Naive thymus-derived CD8-positive, alpha-beta T cell (primary cell): ENCODE data around the gene TMEM51. TPM values are rescaled to one million over a fixed set of nuclear protein-coding genes. Genes with fewer than 3 reads are reported as not detected.

Experiments used
- ATAC-seq, 2 donors: fragments of 150-1000 bp; cut with Tn5 transposase in 1 of 2; sonication (Bioruptor Pico), chemical (Tn5 transposase) in 1 of 2; 1 replicate in 1 of 2; 2 replicates in 1 of 2; pipeline ENCODE4 v1.10.0; 2021; ENCODE audit warnings: mild to moderate bottlenecking in 2 of 2, moderate library complexity in 2 of 2
- POLR2A ChIA-PET: fragments of 350-600 bp; sonication (Branson Sonifier 250); formaldehyde crosslinking; loops from one replicate; lab custom pipeline; 2021; ENCODE audit warnings: antibody characterized with exemption; lab: Charles Lee
- DNase-seq, 10 donors: peaks; one replicate each; pipeline versions ENCODE4 v3.0.0 to v3.0.0-alpha.2; 2020 to 2022
- H3K27ac Mint-ChIP-seq, 10 donors: one replicate each; pipeline ENCODE4 v1.8.0; 2020 to 2022; ENCODE audit warnings: mild to moderate bottlenecking in 10 of 10, mixed read lengths in 10 of 10, moderate library complexity in 4 of 10, inconsistent platforms in 1 of 10
- H3K27me3 Mint-ChIP-seq, 5 donors: one replicate each; pipeline ENCODE4 v1.8.0; 2021 to 2022; ENCODE audit warnings: mixed read lengths in 5 of 5
- H3K36me3 Mint-ChIP-seq, 3 donors: one replicate each; pipeline ENCODE4 v1.8.0; 2020 to 2022; ENCODE audit warnings: mixed read lengths in 3 of 3, mild to moderate bottlenecking in 2 of 3, inconsistent platforms in 1 of 3
- H3K4me1 Mint-ChIP-seq, 4 donors: one replicate each; pipeline ENCODE4 v1.8.0; 2021 to 2022; ENCODE audit warnings: mixed read lengths in 4 of 4
- H3K4me3 Mint-ChIP-seq, 10 donors: one replicate each; pipeline ENCODE4 v1.8.0; 2020 to 2022; ENCODE audit warnings: mild to moderate bottlenecking in 10 of 10, mixed read lengths in 10 of 10, moderate library complexity in 6 of 10, inconsistent platforms in 1 of 10
- H3K9me3 Mint-ChIP-seq, 9 donors: one replicate each; pipeline ENCODE4 v1.8.0; 2020 to 2022; ENCODE audit warnings: mixed read lengths in 9 of 9, mild to moderate bottlenecking in 3 of 9, inconsistent platforms in 1 of 9, moderate library complexity in 1 of 9
- polyA plus RNA-seq, 3 donors: library from polyadenylated mRNA; unstranded; fragments of 300-500 nt; fragmentation: Illumina TruSeq; gene quantifications; one replicate each; pipeline ENCODE4 v1.2.3, GENCODE V29; 2021
- total RNA-seq, 8 experiments: library from RNA in 2 of 8; stranded (reverse) in 2 of 8; gene quantifications; one replicate each; pipeline ENCODE4 v1.2.3 and lab custom pipeline; 2021 to 2026

Gene TMEM51
- total and polyA plus RNA-seq, 5 experiments from 2014 or later = not detected

- H3K27me3 Mint-ChIP-seq = peaks cover 11 to 44% (median 29%) of the 10 kb centered on the region in 5 donors
- POLR2A ChIA-PET = no interaction called here
- H3K27ac Mint-ChIP-seq = no peak overlapping the region
- no peak overlapping the region for H3K4me3 Mint-ChIP-seq
- peaks cover 0 to 6% (median 2%) of the 10 kb centered on the region in 4 donors for H3K4me1 Mint-ChIP-seq
- ATAC-seq (no peak), DNase-seq (no peak)
- H3K36me3 Mint-ChIP-seq = peaks cover 0 to 7% (median 0%) of the 10 kb centered on the region in 3 donors
- H3K9me3 Mint-ChIP-seq = peaks cover 0 to 4% (median 0%) of the 10 kb centered on the region in 9 donors
Observed at GRCh38 chr1:15176120-15176519, 22.6 kb downstream of the TMEM51 start.

GRCh38 chr1:15176898-15177665 is 23.5 kb downstream of the TMEM51 start:
- Mint-ChIP-seq H3K4me1 (peaks cover 0 to 6% (median 2%) of the 10 kb centered on the region in 4 donors), H3K36me3 (peaks cover 0 to 7% (median 0%) of the 10 kb centered on the region in 3 donors), H3K27me3 (peaks cover 11 to 35% (median 30%) of the 10 kb centered on the region in 5 donors), H3K9me3 (peaks cover 0 to 4% (median 0%) of the 10 kb centered on the region in 9 donors), H3K27ac (no peak overlapping the region), H3K4me3 (no peak overlapping the region)
- ATAC-seq (no peak), DNase-seq (no peak)
- POLR2A ChIA-PET = no interaction called here

- peaks cover 8 to 35% (median 29%) of the 10 kb centered on the region in 5 donors for H3K27me3 Mint-ChIP-seq
- no peak for ATAC-seq
- H3K36me3 Mint-ChIP-seq = peaks cover 0 to 7% (median 0%) of the 10 kb centered on the region in 3 donors
- DNase-seq = no peak
- POLR2A ChIA-PET = no interaction called here
- peaks cover 0 to 4% (median 0%) of the 10 kb centered on the region in 9 donors for H3K9me3 Mint-ChIP-seq
- H3K4me1 Mint-ChIP-seq = peaks cover 0 to 4% (median 2%) of the 10 kb centered on the region in 4 donors
- H3K27ac Mint-ChIP-seq = no peak overlapping the region
- no peak overlapping the region for H3K4me3 Mint-ChIP-seq
Observed at GRCh38 chr1:15177710-15178166, 24.2 kb downstream of the TMEM51 start.

DNA sequence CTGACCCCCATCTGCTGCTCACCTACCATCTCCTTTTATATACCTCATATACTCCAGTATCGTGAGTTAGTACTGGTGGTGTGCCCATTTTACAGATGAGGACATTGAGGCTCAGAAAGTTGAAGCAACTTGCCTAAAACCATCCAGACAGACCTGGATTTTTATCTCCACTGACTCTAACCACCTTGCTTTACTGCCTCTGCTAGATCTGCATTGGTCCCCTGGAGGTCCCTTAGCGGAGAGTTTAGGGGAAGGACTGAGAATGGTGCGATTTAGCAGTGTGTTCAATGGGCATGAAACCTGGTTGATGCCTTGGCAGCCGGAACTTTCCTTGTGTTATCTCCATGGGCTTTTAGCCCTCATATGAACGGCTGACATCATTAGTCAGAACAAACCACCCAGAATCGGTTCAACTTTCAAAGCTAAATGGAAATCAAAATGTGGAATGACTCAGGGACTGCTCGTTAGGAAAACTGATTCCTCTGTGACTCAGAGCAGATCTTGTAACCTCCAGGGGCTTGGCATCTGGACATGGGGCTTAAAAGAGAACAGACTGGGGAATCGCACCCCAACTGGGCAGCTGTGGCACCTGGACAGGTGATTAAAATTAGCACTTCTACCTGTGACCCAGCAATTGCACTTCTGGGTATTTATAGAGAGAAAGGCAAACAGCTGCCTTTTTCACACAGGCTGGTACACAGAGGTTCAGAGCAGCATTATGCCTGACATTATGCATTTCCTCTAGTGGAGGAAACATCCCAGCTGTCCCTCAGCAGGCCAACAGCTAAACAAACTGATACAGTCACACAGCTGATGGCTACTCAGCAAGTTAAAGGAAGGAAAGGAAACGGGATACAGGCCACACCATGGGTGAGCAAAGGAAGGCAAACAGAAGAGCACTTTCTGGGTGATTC is 25.3 kb downstream of the TMEM51 start:
- Mint-ChIP-seq H3K4me3 (no peak overlapping the region), H3K27me3 (peaks cover 10 to 42% (median 29%) of the 10 kb centered on the region in 5 donors), H3K36me3 (peaks cover 0 to 7% (median 0%) of the 10 kb centered on the region in 3 donors), H3K9me3 (peaks cover 0 to 4% (median 0%) of the 10 kb centered on the region in 9 donors), H3K4me1 (peaks cover 0 to 1% (median under 1%) of the 10 kb centered on the region in 4 donors), H3K27ac (no peak overlapping the region)
- DNase-seq (no peak), ATAC-seq (no peak)
- POLR2A ChIA-PET = no interaction called here

DNA sequence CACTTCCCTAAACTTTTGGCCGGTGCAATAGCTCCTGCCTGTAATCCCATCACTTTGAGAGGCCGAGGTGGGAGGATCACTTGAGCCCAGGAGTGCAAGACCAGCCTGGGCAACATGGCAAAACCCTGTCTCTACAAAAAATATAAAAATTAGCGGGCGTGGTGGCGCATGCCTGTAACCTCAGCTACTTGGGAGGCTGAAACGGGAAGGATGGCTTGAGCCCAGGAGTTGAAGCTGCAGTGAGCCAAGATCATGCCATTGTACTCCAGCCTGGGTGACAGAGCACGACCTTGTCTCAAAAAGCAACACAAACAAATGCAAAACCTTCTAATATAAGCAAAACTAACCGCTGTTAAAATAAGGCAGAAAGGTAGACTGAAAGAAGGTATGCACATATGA is 25.9 kb downstream of the TMEM51 start:
- DNase-seq (no peak), ATAC-seq (no peak)
- no peak overlapping the region for H3K27ac Mint-ChIP-seq
- peaks cover 0 to 7% (median 0%) of the 10 kb centered on the region in 3 donors for H3K36me3 Mint-ChIP-seq
- H3K9me3 Mint-ChIP-seq = peaks cover 0 to 4% (median 0%) of the 10 kb centered on the region in 9 donors
- POLR2A ChIA-PET = no interaction called here
- H3K4me1 Mint-ChIP-seq = no peaks in the 10 kb centered on the region
- H3K4me3 Mint-ChIP-seq = no peak overlapping the region
- peaks cover 10 to 48% (median 34%) of the 10 kb centered on the region in 5 donors for H3K27me3 Mint-ChIP-seq

- H3K4me1 Mint-ChIP-seq = no peaks in the 10 kb centered on the region
- H3K27me3 Mint-ChIP-seq = peaks cover 10 to 49% (median 35%) of the 10 kb centered on the region in 5 donors
- ATAC-seq (no peak), DNase-seq (no peak)
- peaks cover 0 to 7% (median 0%) of the 10 kb centered on the region in 3 donors for H3K36me3 Mint-ChIP-seq
- H3K27ac Mint-ChIP-seq = no peak overlapping the region
- no peak overlapping the region for H3K4me3 Mint-ChIP-seq
- POLR2A ChIA-PET = no interaction called here
- peaks cover 0 to 3% (median 0%) of the 10 kb centered on the region in 9 donors for H3K9me3 Mint-ChIP-seq
Observed at GRCh38 chr1:15180189-15180588, 26.6 kb downstream of the TMEM51 start.

GRCh38 chr1:15180945-15181523 is 27.5 kb downstream of the TMEM51 start:
- no peaks in the 10 kb centered on the region for H3K9me3 Mint-ChIP-seq
- POLR2A ChIA-PET = no interaction called here
- peaks cover 8 to 50% (median 40%) of the 10 kb centered on the region in 5 donors for H3K27me3 Mint-ChIP-seq
- ATAC-seq (no peak), DNase-seq (no peak)
- no peak overlapping the region for H3K27ac Mint-ChIP-seq
- H3K4me1 Mint-ChIP-seq = no peaks in the 10 kb centered on the region
- no peak overlapping the region for H3K4me3 Mint-ChIP-seq
- peaks cover 0 to 2% (median 0%) of the 10 kb centered on the region in 3 donors for H3K36me3 Mint-ChIP-seq

GRCh38 chr1:15181564-15181963 is 28.0 kb downstream of the TMEM51 start:
- H3K4me3 Mint-ChIP-seq = no peak overlapping the region
- H3K9me3 Mint-ChIP-seq = no peaks in the 10 kb centered on the region
- no peaks in the 10 kb centered on the region for H3K4me1 Mint-ChIP-seq
- H3K27me3 Mint-ChIP-seq = peaks cover 8 to 50% (median 41%) of the 10 kb centered on the region in 5 donors
- DNase-seq (no peak), ATAC-seq (no peak)
- POLR2A ChIA-PET = no interaction called here
- no peaks in the 10 kb centered on the region for H3K36me3 Mint-ChIP-seq
- no peak overlapping the region for H3K27ac Mint-ChIP-seq

- Mint-ChIP-seq H3K36me3 (no peaks in the 10 kb centered on the region), H3K27ac (no peak overlapping the region), H3K27me3 (peaks cover 0 to 37% (median 26%) of the 10 kb centered on the region in 5 donors), H3K9me3 (no peaks in the 10 kb centered on the region), H3K4me1 (peaks cover 0 to 2% (median 0%) of the 10 kb centered on the region in 4 donors), H3K4me3 (no peak overlapping the region)
- POLR2A ChIA-PET = no interaction called here
- no peak for DNase-seq
- no peak for ATAC-seq
Observed at GRCh38 chr1:15184436-15185241, 31.1 kb downstream of the TMEM51 start.

DNA sequence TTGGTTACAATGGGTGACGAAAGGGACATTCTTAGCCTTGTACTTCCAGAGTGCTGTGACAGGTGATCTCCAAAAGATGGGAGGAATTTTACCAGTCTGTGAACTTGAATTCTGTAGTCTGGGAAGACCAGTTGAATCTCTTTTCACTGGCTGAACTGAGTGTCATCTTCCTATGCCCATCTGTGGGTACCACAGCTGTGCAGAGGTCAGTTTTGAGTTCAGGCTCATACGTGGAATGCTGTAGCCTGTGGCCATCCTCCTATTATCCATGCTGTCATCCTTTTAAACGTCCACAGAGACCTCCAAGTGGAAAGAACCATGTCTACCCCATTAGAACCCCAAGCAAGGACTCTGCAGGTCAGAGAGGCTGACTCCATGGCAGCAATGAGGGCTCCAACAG is 32.1 kb downstream of the TMEM51 start:
- H3K9me3 Mint-ChIP-seq = no peaks in the 10 kb centered on the region
- no peak for DNase-seq
- H3K27ac Mint-ChIP-seq = no peak overlapping the region
- POLR2A ChIA-PET = no interaction called here
- H3K27me3 Mint-ChIP-seq = peaks cover 0 to 37% (median 26%) of the 10 kb centered on the region in 5 donors
- H3K4me1 Mint-ChIP-seq = peaks cover 0 to 2% (median 0%) of the 10 kb centered on the region in 4 donors
- ATAC-seq = no peak
- H3K36me3 Mint-ChIP-seq = no peaks in the 10 kb centered on the region
- H3K4me3 Mint-ChIP-seq = no peak overlapping the region

DNA sequence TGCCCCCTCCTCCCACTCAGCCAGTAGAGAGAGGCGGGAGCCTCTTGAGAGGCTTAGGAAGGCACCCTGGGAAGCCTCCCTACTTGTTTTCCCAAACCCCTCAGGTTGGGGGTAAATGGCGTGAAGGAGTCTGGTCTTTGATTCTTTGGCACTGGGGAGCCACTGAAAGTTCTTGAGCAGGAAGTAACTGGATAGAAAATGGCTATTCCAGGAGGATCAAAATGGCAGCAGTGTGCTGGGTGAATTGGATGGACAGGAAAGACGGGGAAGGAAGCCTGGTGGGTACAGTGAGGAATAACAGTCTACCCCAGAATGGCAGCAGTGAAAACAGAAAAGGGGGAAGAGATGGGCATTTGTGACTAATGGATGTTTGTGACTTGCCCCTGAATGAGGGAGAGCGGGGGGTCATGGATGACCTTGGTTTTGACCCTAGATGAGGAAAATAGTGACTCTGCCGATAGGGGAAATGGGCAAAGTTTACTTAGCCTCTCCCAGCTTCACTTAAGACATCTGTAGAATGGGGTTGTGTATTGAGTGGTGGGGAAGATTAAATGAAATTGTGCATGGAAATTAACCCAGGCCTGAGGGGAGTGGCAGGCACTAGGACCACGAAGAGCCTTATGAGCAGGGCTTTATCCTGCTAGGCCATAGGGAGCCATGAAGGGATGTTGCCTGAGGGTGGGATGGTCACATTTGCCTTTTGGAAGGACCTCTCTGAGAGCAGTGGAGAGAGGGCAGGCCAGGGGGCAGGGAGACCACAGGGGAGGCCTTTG is 32.7 kb downstream of the TMEM51 start:
- POLR2A ChIA-PET = no interaction called here
- H3K27me3 Mint-ChIP-seq = peaks cover 0 to 37% (median 26%) of the 10 kb centered on the region in 5 donors

More for the DNA sequence above, 32.7 kb downstream of the TMEM51 start:
- no peak for DNase-seq
- Mint-ChIP-seq H3K4me3 (no peak overlapping the region), H3K9me3 (no peaks in the 10 kb centered on the region), H3K4me1 (peaks cover 0 to 2% (median 0%) of the 10 kb centered on the region in 4 donors), H3K36me3 (no peaks in the 10 kb centered on the region), H3K27ac (no peak overlapping the region)
- ATAC-seq = no peak
